GM10248 (cell line): ENCODE data around the gene IWS1.

Experiments
- CTCF ChIA-PET: fragments of 300-600 bp; sonication (Branson Sonifier 250); formaldehyde crosslinking; extraction: SDS; loops from one replicate; lab custom pipeline; 2021; ENCODE audit warnings: antibody characterized with exemption; lab: Yijun Ruan, JAX
- POLR2A ChIA-PET: fragments of 350-650 bp; sonication (Branson Sonifier 250); formaldehyde crosslinking; extraction: SDS; loops from one replicate; lab custom pipeline; 2020; ENCODE audit warnings: antibody characterized with exemption; lab: Yijun Ruan, JAX
- DNase-seq: peaks from one replicate; pipeline ENCODE4 v3.0.0; 2012; ENCODE audit errors: extremely low spot score
- CTCF ChIP-seq: IDR thresholded peaks from 2 replicates; pipeline ENCODE4 v1.5.1; 2012; ENCODE audit warnings: mild to moderate bottlenecking, low read depth; ENCODE audit errors: extremely low read depth, missing control alignments, control extremely low read depth

IWS1 gene

GRCh38 chr2:127566139-127566417, 39.8 kb upstream of the IWS1 start:
- TF ChIP-seq CTCF: no peak
- no peak for DNase-seq
- ChIA-PET CTCF (interaction anchor here (1.0 to 2.1 kb wide), 3 partner anchors 14 to 84 kb away, joined by 3 to 7 read pairs (median 4); no protein-coding TSS in a partner anchor), POLR2A (no interaction called here)

- DNase-seq: no peak
- ChIA-PET CTCF (interaction anchor here (0.9 to 2.3 kb wide), 3 partner anchors 26 to 84 kb away, joined by 5 to 9 read pairs (median 7); no protein-coding TSS in a partner anchor), POLR2A (no interaction called here)
- TF ChIP-seq CTCF: no peak
Observed at GRCh38 chr2:127565261-127566138, 39.2 kb upstream of the IWS1 start.

GRCh38 chr2:127564429-127565260, 38.4 kb upstream of the IWS1 start:
- no peak for TF ChIP-seq CTCF
- no peak for DNase-seq
- ChIA-PET CTCF (interaction anchor here (0.9 to 2.3 kb wide), 4 partner anchors 11 to 85 kb away, joined by 3 to 9 read pairs (median 4); no protein-coding TSS in a partner anchor), POLR2A (interaction anchor here (1.2 kb wide), 1 partner anchor 38 kb away, joined by 5 read pairs; the partner anchor contains the start of gene IWS1)

- CTCF ChIA-PET: interaction anchor here (1.2 to 2.3 kb wide), 6 partner anchors 10 to 86 kb away, joined by 3 to 11 read pairs (median 4); partner anchors contain the start of gene IWS1
Observed at GRCh38 chr2:127563458-127564428, 37.5 kb upstream of the IWS1 start.

GRCh38 chr2:127562936-127563335, 36.6 kb upstream of the IWS1 start:
- CTCF ChIA-PET: interaction anchor here (1.2 to 2.3 kb wide), 6 partner anchors 9 to 87 kb away, joined by 3 to 11 read pairs (median 4); partner anchors contain the start of gene IWS1
- POLR2A ChIA-PET: interaction anchor here (1.2 kb wide), 1 partner anchor 36 kb away, joined by 5 read pairs; the partner anchor contains the start of gene IWS1
- no peak for TF ChIP-seq CTCF
- DNase-seq: no peak

More at GRCh38 chr2:127563458-127564428, 37.5 kb upstream of the IWS1 start:
- POLR2A ChIA-PET: interaction anchor here (0.6 to 1.2 kb wide), 3 partner anchors 37 to 219 kb away, joined by 3 to 9 read pairs (median 5); partner anchors contain the start of gene IWS1
- no peak for TF ChIP-seq CTCF
- peak; percentile 91 for DNase-seq
